Stimulated activated CD8-positive, alpha-beta memory T cell treated with anti-CD3 and anti-CD28 coated beads, Interleukin-15, amount 100 ng/mL, for 4 hours (primary cell): ENCODE results near the gene ANKEF1.
"Not testable (repeated sequence)": the region's sequence is repeated elsewhere in the genome, so short reads cannot be mapped to it uniquely, and the experiment has no call there.

Experiments
- DNase-seq, 2 donors: peaks; one replicate each; pipeline ENCODE4 v3.0.0-alpha.2; 2020; ENCODE audit warnings: low read depth in 2 of 2

Gene ANKEF1

DNA sequence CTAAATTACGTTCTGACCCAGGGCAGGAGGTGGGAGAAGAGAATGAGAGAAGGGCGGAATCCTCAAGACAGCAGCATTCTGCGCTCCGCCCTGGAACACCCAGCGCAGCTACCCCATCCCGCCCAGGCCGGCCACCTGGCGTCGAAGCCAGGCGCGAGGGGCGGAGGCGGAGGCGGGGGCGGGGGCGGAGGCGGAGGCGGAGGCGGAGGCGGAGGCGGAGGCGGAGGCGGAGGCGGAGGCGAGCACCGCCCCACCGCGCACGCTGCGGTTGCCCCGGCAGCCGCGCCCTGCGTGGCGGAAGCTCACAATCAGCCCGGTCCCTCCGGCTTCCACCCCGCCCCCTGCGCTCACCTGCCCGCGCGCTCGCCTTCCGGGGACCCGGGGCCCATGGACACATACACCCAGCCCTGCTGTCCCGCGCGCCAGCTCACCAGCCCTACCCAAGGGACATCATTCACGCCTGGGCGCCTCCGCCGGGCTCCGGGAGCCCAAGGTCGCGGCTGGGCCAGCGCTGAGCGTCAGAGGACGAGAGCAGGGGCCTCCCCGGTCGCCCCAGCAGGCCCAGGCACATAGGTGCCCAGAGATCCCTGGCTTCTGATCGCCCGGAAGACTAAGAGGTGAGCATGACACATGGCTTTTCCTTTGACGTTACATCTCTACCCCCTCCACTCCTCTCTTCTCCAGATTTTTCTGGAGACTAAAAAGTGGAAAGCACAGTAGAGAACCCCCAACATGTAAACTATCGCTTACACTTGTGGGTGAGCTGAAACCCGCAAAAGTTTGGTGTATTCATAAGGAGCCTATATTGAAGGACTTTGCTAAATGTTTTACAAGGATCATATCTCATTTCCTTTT lies at the start of gene ANKEF1:
TSS of gene ANKEF1 (plus strand) at position 271 of the 855 bp plus-strand sequence. CDS start 3,315 bp downstream, outside the sequence.
- peak; percentile 50 to 53 for DNase-seq

DNA sequence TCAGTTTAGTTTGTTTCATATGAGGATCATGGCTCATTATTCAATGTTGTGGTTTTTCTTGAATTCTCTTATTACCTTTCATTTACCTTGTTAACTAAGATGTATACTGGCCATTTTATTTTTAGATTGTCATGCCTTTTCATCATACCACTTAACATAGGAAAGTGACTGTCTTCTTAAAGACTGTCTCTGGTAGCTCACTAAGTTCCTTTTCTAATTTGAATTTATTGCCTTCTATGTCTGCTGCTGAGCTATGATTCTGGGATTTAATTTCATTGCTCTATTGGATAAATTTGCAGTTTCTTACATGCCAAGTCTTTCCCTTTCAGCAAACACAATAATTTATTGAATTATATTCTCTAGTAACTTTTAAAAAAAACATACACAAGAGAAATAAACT lies 49.5 kb upstream of the ANKEF1 start:
- DNase-seq = no peak

DNA sequence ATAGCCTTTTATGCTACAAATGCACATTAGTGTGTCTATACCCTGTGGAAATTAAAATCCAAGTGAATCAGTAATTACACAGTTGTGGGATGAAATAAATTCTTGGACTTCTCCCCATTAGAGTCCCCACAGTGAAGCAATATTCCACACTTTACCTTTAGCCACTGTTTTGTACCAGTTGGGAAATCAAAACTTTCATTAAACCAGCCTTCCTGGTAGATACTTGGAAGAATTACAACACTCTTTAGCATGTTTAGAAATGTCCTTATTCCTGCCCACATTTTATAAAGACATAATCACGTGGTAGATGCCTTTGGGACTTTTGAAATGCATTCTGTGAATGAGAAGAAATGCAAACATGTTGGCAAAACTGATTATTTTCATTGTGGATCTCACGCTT lies 49.0 kb upstream of the ANKEF1 start:
- no peak for DNase-seq

DNA sequence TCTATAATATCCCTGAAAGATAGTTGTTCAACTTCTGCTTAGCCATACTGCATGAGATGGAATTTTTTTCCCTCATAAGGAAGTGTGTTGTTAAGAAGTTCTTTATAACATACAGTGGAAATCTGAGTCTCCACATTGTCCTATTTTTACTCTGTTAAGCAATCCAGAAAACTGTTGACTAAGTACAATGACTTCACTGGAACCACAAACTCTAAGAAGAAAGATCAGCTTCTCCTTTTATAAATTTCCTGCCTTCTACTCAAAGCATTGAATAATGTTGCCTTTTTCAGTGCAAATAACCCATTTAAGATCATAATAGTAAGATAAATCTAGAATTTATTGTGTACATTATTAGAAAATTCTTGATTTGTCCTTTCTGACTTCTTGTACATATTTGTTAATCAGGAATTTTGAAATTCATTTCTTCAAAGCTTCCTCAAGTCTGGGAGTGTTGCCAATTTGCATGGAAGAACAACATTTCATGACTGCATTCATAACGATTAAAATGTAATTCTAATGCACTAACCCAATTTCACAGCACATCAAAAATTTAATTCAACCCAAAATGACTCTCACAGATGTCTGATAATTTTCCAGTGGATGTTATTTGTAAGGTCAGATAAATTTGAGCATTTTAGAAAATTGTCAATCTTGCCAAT lies 45.6 kb upstream of the ANKEF1 start:
- no peak for DNase-seq

DNA sequence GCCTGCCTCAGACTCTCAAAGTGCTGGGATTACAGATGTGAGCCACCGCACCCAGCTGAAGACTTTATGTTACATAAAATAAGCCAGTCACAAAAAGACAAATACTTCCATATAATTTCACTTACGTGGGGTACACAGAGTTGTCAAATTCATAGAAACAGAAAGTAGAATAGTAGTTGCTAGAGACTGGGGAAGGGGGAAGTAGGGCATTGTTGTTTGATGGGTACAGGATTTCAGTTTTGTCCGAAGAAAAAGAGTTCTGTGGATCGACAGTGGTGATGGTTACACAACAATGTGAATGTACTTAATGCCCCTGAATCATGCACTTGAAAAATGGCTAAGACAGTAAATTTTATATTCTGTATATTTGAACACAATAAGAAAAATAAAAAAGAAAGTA lies 41.6 kb upstream of the ANKEF1 start:
- DNase-seq = no peak

DNA sequence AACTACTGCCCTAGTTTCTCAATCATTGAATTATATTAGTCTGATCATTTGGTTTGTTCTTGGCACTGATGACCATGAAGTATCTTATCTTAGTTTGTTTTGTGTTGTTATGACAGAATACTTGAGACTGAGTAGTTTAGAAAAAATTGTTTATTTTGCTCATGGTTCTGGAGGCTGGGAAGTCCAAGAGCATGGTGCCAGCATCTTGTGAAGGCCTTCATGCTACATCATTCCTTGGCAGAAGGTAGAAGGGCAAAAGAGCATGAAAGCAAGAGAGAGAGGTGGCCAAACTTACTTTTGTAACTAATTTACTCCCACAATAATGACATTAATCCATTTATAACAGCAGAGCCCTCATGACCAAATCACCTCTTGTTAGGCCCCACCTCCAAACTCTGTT lies 40.1 kb upstream of the ANKEF1 start:
- DNase-seq = no peak

DNA sequence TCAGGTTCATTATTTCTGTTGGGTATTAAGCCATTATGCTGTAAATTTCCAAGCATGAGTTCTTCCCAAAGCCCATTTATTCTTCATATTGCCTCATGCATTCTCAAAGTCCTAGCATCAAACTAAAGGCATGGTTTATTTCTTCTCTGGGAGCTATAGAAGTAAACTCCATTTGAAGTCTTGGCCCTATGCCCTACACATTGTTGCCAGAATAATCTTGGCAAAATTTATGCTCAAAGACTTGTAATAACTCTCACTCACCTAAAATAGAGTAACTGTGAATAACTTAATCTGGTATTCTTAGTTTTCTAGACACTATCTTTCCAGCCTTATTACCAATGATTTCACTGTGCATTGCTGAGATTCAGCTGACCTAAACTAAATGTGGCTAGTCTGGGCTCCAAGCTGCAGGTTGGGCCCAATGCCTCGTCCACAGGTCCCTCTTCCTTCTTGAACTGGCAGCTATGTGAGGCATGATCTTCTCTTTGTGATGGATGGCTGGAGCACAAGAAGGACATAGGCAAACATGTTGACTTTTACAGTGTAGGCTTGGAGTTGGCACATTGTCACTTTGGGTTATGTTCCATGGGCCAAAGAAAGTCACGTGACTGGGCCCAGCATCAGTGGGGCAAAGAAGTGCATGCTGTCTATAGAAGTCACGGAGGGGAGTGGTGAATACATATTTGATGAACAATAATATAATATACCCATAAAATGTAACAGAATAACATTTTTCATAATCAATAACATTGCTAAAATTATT lies 39.1 kb upstream of the ANKEF1 start:
- no peak for DNase-seq

DNA sequence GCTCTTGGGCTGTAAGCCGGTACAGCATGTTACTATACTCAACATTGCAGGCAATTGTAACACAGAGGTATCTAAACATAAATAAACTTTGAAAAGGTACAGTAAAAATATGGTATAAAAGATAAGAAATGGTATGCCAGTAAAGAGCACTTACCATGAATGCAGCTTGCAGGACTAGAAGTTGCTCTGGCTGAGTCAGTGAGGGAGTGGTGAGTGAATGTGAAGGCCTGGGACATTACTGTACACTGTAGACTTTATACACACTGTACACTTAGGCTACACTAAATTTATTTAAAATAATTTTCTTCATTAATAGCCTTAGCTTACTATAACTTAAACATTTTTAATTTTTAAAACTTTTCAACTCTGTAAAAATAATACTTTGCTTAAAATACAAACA lies 37.8 kb upstream of the ANKEF1 start:
- no peak for DNase-seq

DNA sequence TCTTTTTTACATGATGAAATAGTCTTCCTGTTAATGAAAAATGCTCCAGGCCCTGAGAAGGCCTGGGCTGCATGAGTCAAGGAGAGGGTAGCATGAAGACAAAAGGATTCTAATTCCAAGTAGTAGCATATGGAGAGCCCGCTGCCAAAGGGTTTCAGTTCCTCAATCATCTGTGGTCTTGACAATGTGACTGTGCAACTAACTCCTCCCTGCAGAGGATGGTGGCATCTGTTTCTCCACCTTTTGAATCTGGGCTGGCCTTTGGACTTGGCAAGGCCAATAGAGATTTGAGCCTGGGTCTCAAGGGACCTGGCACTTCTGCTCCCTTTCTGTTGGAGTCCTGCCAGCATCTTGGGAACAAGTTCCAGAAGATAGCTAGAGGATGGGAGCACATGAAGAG lies 35.1 kb upstream of the ANKEF1 start:
- no peak for DNase-seq

DNA sequence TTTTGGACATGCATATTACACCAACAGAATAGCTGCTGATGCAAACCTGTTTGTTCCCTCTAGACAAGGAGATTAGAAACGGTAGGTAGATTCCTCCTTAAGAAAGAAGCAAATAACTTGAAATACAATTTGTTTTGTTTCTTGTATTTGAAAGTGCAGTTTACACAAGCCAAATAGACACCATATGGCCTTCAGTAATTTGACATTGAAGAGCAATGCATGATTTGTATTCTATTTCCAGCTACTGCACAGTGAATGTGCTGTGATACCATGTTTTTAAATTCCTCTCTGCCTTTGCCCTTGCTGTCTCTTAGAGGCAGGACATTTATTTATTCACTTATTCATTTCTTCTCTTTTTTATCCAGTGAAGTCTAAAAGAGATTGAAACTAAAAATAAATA lies 31.9 kb upstream of the ANKEF1 start:
- no peak for DNase-seq

DNA sequence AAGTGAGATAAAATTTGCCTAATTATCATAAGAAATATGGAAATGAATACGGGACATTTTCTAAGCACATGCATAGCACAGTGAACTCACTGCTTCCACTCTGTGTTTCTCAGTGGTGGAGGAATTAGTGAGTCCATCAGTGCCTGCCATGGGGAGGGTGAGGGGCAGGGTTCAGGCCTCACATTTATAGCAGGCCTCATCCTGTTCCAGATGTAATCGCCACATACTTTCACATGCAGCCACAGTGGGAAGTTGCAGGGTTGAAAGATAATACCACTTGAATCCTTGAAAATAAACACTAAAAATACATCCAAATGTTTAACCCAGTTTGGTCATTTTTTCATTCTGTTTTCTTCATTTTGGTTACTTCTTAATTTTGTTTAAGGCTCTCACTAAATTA lies 29.9 kb upstream of the ANKEF1 start:
- DNase-seq = no peak

DNA sequence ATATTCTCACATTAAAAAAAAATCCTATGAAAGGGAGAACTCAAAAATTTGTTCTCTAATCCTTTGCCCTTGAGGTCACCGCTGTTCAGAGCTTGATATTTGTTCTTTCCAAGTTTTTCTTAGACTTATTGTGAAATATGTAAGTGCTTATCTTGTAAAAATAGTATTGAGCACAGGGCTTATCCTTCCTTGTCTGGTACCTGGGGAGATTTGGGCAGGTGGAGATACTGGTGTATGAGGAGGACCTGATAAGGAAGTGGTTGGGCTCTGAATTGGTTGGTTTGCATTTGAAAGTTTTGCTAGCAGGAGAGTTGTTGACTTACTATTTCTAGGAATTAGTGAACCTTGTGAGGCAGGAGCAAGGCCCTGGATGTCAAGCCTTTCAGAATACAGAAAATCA lies 28.9 kb upstream of the ANKEF1 start:
- no peak for DNase-seq

DNA sequence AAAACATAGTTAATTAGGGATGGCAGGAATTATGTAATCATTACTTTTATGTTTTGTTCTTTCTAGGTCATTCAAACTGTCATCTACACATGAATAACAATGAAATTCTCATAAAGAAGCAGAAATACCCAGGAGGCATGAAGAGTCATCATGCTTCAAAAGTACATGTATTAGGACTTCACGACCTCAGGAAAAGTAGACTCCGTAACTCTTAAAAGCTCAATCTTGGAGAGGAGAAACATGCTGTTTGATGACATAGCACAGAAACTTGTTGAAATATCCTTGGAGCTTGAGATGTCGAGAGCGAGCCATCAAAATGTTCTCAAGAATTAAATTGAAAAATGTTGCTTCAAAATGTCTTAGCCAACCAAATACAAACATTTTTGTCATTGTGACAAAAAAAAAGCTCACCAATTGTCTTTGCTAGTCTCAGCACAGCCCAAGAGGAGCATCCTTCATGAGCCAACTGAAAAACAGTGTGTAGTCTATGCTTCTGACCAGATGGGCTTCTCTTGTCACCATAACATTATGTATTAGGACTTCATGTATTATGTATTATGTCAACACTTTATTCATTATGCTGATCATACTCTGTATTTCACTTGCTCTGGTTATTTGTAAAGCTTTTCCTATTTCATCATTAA lies 28.2 kb upstream of the ANKEF1 start:
- DNase-seq = no peak

DNA sequence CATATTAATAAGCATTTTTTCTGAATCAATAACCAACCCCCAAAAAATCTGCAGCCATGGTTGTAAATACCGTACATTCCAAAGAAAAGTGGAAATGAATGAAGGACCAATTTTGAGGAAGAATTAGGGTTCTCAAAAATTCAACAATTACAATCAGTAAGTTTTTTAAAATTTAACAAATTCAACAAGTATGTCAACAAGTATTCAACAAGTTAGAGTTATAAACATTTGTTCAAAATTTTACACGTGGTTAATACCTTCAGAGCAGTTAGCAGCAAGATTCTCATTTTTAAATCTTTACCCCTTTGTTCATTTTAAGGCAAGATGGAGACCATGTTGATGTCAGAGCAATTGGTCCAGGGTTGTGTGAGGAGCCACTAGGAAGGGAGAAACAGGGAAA lies 27.6 kb upstream of the ANKEF1 start:
- no peak for DNase-seq

DNA sequence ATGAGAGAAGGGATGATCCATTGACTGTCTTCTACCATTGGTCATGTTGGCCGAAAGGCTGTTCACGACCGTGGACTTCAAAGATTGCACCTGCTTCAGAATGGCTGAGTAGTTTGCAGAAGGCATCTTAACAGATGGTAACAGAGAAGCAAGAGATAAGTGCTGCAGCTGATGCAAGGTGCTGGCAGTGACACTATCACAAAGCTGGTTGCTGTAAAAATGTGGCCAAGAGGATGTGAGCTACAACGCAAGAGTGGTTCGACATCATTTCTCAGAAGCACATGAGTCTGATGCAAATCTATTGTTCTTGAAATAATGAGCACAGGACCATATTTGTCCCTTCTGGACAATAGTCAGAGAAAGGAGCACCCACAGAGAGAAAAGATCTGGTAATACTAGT lies 27.0 kb upstream of the ANKEF1 start:
- no peak for DNase-seq

DNA sequence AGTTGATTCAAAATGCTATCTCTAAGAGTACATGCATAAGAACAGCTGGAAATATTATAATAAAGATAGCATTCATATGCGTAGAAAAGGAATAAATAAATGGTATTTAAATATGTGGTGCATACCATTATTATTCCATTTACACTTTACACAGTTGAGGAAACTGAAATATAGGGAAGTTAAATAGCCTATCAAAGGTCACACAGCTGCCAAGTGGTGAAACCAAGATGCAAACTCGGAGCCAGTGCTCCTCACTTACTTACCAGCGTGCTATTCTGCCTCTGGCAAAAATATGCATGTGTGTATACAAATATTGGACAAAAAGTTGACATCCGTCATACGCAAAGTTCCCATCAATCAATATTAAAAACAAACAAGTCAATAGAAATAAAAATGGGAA lies 22.3 kb upstream of the ANKEF1 start:
- no peak for DNase-seq

DNA sequence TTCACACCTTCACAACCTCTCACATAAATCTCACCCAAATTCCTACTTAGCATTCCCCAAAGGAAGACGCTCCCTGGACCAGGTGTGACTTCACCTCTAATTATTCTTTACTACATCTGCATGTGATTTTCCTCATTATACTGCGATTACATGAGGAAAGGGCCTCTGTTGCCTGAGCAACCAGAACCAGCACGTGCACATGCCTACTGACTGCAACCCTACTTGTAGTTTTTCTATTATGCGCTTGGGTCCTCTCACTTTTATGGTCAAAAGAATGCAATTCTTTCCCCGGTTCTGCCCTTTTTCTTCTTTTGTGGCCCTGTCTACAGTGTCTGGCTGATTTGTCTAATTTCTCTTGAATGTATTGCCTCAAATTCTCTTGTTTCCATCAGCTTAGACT lies 20.4 kb upstream of the ANKEF1 start:
- DNase-seq = no peak

DNA sequence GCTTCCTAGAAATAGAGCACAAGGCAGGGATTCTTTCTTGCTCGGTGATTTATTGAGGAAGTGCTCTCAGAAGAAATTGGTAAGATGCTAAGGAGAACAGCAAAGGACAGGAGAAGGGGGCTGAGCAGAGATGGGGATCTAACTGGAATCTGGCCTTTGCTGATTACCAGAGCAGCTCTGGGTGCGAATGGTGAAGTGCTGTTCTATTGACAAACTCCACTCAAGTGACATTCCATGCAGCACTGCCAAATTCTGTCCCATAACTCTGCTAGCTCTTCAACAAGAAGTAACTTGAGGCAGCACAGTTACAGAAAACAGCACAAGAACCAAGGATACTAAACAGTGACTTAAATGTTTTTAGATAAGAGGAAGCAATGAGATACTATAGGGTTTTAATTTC lies 13.8 kb upstream of the ANKEF1 start:
- DNase-seq = no peak

DNA sequence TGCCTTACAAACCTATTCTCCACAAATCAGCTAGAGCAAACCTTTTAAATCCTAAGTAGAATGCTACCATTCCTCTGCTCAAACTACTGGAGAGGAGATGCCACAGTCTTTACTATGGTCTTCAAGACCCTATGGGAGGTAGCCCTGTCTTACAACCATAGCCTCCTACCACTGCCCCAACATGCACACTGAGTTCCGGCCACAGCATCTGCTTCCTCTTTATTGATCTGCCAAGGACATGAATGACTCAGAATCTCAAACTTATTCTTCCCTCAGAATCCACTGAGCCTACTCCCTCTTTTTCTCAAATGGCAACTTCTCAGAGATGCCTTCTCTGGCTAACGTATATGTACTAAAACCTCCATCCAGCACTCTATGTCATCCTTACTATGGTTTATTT lies 12.2 kb upstream of the ANKEF1 start:
- DNase-seq = no peak

DNA sequence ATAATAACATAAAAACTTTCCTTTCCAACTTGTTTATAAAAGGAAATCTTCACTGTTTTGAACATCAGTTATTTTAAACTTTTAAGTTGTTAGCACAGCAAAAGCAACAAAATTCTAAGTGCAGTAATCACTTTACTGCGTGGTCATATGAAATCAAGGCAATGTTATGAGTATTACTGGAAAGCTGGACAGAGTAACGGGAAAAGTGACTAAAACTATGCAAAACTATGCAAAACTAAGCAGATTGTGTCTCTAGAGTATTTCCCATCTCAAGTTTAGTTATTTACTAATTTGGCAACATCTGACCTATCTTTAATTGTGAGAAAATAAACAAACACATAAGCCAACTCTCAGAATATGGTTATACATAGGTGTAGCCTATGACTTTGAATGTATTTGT lies 10.9 kb upstream of the ANKEF1 start:
- DNase-seq = no peak

DNA sequence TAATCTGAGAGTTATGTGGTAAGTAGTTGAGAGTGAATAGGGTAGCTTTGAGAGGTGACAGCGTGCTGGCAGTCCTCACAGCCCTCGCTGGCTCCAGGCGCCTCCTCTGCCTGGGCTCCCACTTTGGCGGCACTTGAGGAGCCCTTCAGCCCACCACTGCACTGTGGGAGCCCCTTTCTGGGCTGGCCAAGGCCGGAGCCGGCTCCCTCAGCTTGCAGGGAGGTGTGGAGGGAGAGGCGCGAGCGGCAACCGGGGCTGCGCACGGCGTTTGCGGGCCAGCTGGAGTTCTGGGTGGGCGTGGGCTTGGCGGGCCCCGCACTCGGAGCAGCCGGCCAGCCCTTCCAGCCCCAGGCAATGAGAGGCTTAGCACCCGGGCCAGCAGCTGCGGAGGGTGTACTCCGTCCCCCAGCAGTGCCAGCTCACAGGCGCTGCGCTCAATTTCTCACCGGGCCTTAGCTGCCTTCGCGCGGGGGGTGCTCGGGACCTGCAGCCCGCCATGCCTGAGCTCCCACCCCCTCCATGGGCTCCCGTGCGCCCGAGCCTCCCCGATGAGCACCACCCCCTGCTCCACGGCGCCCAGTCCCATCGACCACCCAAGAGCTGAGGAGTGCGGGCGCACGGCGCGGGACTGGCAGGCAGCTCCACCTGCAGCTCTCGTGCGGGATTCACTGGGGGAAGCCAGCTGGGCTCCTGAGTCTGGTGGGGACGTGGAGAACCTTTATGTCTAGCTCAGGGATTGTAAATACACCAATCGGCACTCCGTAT lies 3.2 kb upstream of the ANKEF1 start:
- DNase-seq = not testable (repeated sequence)
